ENCODE results near the gene ZNF609. TPM values are rescaled to one million over a fixed set of nuclear protein-coding genes. Genes with fewer than 3 reads are reported as not detected.

ZNF609 gene
- total RNA-seq, 1 donor from 2014 or later, result 75.3 TPM

- TF ChIP-seq CTCF (IDR thresholded peaks at IDR 0.05; ENCODE audit: unreplicated experiment), result no peak
- H3K27ac Mint-ChIP-seq, result peak overlapping the region; percentile 36
- H3K4me3 Mint-ChIP-seq (ENCODE audit: low read depth), result no peak overlapping the region
These were observed 4.1 kb downstream of the ZNF609 start for GRCh38 chr15:64464276-64465005.

GRCh38 chr15:64466408-64467141 is 6.2 kb downstream of the ZNF609 start:
- TF ChIP-seq CTCF (IDR thresholded peaks at IDR 0.05; ENCODE audit: unreplicated experiment), result no peak
- H3K27ac Mint-ChIP-seq, result peak overlapping the region; percentile 60
- H3K4me1 Mint-ChIP-seq (ENCODE audit: low read depth), result peaks cover 44% of the 10 kb centered on the region
- no peak for DNase-seq (ENCODE audit: low spot score, unreplicated experiment)
- no peaks in the 10 kb centered on the region for H3K27me3 Mint-ChIP-seq
- no peaks in the 10 kb centered on the region for H3K9me3 Mint-ChIP-seq (ENCODE audit: low read depth)
- H3K4me3 Mint-ChIP-seq (ENCODE audit: low read depth), result no peak overlapping the region
- H3K36me3 Mint-ChIP-seq (ENCODE audit: insufficient read depth), result peaks cover 5% of the 10 kb centered on the region

More at GRCh38 chr15:64464276-64465005, 4.1 kb downstream of the ZNF609 start:
- no peak for DNase-seq (ENCODE audit: low spot score, unreplicated experiment)
- H3K4me1 Mint-ChIP-seq (ENCODE audit: low read depth), result peaks cover 56% of the 10 kb centered on the region
- H3K27me3 Mint-ChIP-seq, result no peaks in the 10 kb centered on the region
- H3K9me3 Mint-ChIP-seq (ENCODE audit: low read depth), result no peaks in the 10 kb centered on the region
- H3K36me3 Mint-ChIP-seq (ENCODE audit: insufficient read depth), result peaks cover 3% of the 10 kb centered on the region

GRCh38 chr15:64472161-64472560 is 11.8 kb downstream of the ZNF609 start:
- no peak for DNase-seq (ENCODE audit: low spot score, unreplicated experiment)
- Mint-ChIP-seq H3K4me3 (ENCODE audit: low read depth) (no peak overlapping the region), H3K36me3 (ENCODE audit: insufficient read depth) (peaks cover 8% of the 10 kb centered on the region), H3K27me3 (no peaks in the 10 kb centered on the region), H3K9me3 (ENCODE audit: low read depth) (no peaks in the 10 kb centered on the region), H3K27ac (no peak overlapping the region), H3K4me1 (ENCODE audit: low read depth) (peaks cover 4% of the 10 kb centered on the region)
- TF ChIP-seq CTCF (IDR thresholded peaks at IDR 0.05; ENCODE audit: unreplicated experiment), result no peak

- no peak overlapping the region for H3K4me3 Mint-ChIP-seq (ENCODE audit: low read depth)
- H3K36me3 Mint-ChIP-seq (ENCODE audit: insufficient read depth), result peaks cover 4% of the 10 kb centered on the region
- no peaks in the 10 kb centered on the region for H3K9me3 Mint-ChIP-seq (ENCODE audit: low read depth)
- H3K27me3 Mint-ChIP-seq, result no peaks in the 10 kb centered on the region
- peaks cover 3% of the 10 kb centered on the region for H3K4me1 Mint-ChIP-seq (ENCODE audit: low read depth)
- H3K27ac Mint-ChIP-seq, result peak overlapping the region; percentile 39
- no peak for TF ChIP-seq CTCF (IDR thresholded peaks at IDR 0.05; ENCODE audit: unreplicated experiment)
- no peak for DNase-seq (ENCODE audit: low spot score, unreplicated experiment)
These were observed 14.5 kb downstream of the ZNF609 start for GRCh38 chr15:64474846-64475245.

- Mint-ChIP-seq H3K36me3 (ENCODE audit: insufficient read depth) (peaks cover 6% of the 10 kb centered on the region), H3K27ac (peak overlapping the region; percentile 59), H3K27me3 (no peaks in the 10 kb centered on the region), H3K4me3 (ENCODE audit: low read depth) (no peak overlapping the region), H3K4me1 (ENCODE audit: low read depth) (peaks cover 7% of the 10 kb centered on the region), H3K9me3 (ENCODE audit: low read depth) (no peaks in the 10 kb centered on the region)
- TF ChIP-seq CTCF (IDR thresholded peaks at IDR 0.05; ENCODE audit: unreplicated experiment), result no peak
- DNase-seq (ENCODE audit: low spot score, unreplicated experiment), result no peak
These were observed 16.2 kb downstream of the ZNF609 start for GRCh38 chr15:64476550-64476949.

All from progenitor cell of endocrine pancreas (in vitro differentiated cells).